Lung (tissue), 12 donors: Measurements from ENCODE around the gene TXN2. TPM values are rescaled to one million over a fixed set of nuclear protein-coding genes. Genes with fewer than 3 reads are reported as not detected.

ENCODE experiments used
- ATAC-seq: fragments of 200-7000 bp; cut with Tn5 transposase; one replicate; pipeline ENCODE4 v1.9.1; 2020; ENCODE audit warnings: moderate number of reproducible peaks; ENCODE audit not compliant: insufficient read depth, low FRiP score
- DNase-seq, 3 donors: peaks; one replicate each; pipeline ENCODE4 v3.0.0-alpha.2; 2013 to 2017
- H3K27ac ChIP-seq, 2 donors: one replicate each; pipeline ENCODE4 v1.5.1; 2013; ENCODE audit warnings: mild to moderate bottlenecking in 2 of 2, moderate library complexity in 2 of 2, control low read depth in 1 of 2, inconsistent platforms in 1 of 2, low read depth in 1 of 2, low read length in 1 of 2
- H3K27me3 ChIP-seq, 3 donors: one replicate each; pipeline ENCODE4 v1.5.1; 2013; ENCODE audit warnings: low read length in 2 of 3; ENCODE audit not compliant: control insufficient read depth in 3 of 3, insufficient read depth in 3 of 3
- H3K36me3 ChIP-seq, 4 donors: one replicate each; pipeline ENCODE4 v1.5.1; 2013; ENCODE audit warnings: low read length in 4 of 4, mild to moderate bottlenecking in 1 of 4, moderate library complexity in 1 of 4; ENCODE audit not compliant: control insufficient read depth in 4 of 4, insufficient read depth in 4 of 4
- H3K4me1 ChIP-seq, 5 donors: one replicate each; pipeline ENCODE4 v1.5.1; 2013; ENCODE audit warnings: low read length in 5 of 5, mild to moderate bottlenecking in 2 of 5, moderate library complexity in 1 of 5; ENCODE audit not compliant: control insufficient read depth in 5 of 5, insufficient read depth in 5 of 5
- H3K4me3 ChIP-seq: one replicate; pipeline ENCODE4 v1.5.1; 2013; ENCODE audit warnings: mild to moderate bottlenecking, control low read depth, moderate library complexity
- H3K9ac ChIP-seq, 2 donors: one replicate each; pipeline ENCODE4 v1.5.1; 2013; ENCODE audit warnings: low read length in 2 of 2, control low read depth in 1 of 2; ENCODE audit not compliant: insufficient read depth in 1 of 2
- H3K9me3 ChIP-seq, 4 donors: one replicate each; pipeline ENCODE4 v1.5.1; 2013; ENCODE audit warnings: low read length in 3 of 4, mild to moderate bottlenecking in 1 of 4, moderate library complexity in 1 of 4; ENCODE audit not compliant: control insufficient read depth in 4 of 4, insufficient read depth in 3 of 4
- whole genome bisulfite sequencing, 2 donors: extraction: QIAGEN DNeasy Blood & Tissue Kit; methylation state at CpG; one replicate each; pipeline ENCODE4 v1.1.7; 2013; 5-methylcytosine and 5-hydroxymethylcytosine counted together
- polyA plus RNA-seq, 2 donors: library from polyadenylated mRNA; stranded (reverse); fragments of 200-250 nt; gene quantifications; one replicate each; pipeline ENCODE4 v1.2.1, GENCODE V29; 2013
- total RNA-seq, 2 donors: library from RNA; depleted of rRNA in 1 of 2; stranded (reverse); fragments of >200 nt in 1 of 2; gene quantifications; one replicate each; pipeline ENCODE4 v1.2.1, GENCODE V29; 2014 to 2021
- TF ChIP-seq, protein P1 (sequence below): IDR thresholded peaks from 2 replicates; pipeline ENCODE4 v1.5.1; 2012; ENCODE audit warnings: mild to moderate bottlenecking; ENCODE audit errors: control extremely low read depth, extremely low read depth
- donor health status: control.
- donor health status: control.
- donor health status: Bipolar disorder and iron deficiency.
- donor health status: healthy.
- donor health status: DM: yes; HTN: yes; CAD: no.

Gene TXN2
- total and polyA plus RNA-seq, 4 donors, result 26.8 to 92.2 (median 78.9) TPM

DNA sequence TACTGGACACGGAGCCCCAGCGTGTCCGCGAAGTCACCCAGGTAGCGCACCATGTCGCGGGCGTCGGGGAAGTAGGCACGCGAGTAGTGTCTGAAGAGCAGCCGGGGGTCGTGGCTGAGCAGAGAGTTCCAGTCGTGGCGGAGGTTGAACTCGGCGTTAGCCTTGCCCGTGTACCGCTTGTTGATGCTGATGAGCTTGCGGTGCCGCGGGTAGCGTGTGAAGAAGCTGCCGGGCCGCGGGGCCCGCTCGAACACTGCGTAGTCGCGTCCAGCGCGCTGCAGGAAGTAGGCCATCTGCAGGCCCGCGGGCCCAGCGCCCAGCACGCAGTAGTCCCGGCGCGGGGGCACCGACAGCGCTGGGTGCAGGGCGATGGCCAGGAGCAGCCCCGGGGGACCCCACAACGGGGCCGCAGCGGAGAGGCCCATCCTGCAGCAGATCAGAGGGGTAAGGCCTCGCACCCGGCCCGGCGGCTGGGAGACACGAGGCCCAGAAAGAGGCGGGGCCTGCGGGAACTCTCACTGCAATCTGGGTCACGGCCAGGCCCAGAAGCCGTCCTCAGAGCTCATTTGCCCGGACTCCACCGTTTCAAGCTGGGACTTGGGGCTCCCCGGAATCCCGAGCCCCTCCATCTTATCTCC is 24.7 kb upstream of the TXN2 start:
- no peak overlapping the region for H3K9ac ChIP-seq
- DNase-seq, result no peak

GRCh38 chr22:36497910-36498665 is 16.6 kb upstream of the TXN2 start:
- H3K27ac ChIP-seq, result no peak overlapping the region
- no peak for ATAC-seq
- H3K4me3 ChIP-seq, result no peak overlapping the region
- peaks cover 0 to 20% (median 8%) of the 10 kb centered on the region in 4 donors for H3K36me3 ChIP-seq
- 94 to 95% methylated on average over 30 of the region's 30 CpGs for WGBS, 2 donors
- H3K27me3 ChIP-seq, result no peaks in the 10 kb centered on the region
- H3K4me1 ChIP-seq, result no peaks in the 10 kb centered on the region
- TF ChIP-seq, protein P1, sequence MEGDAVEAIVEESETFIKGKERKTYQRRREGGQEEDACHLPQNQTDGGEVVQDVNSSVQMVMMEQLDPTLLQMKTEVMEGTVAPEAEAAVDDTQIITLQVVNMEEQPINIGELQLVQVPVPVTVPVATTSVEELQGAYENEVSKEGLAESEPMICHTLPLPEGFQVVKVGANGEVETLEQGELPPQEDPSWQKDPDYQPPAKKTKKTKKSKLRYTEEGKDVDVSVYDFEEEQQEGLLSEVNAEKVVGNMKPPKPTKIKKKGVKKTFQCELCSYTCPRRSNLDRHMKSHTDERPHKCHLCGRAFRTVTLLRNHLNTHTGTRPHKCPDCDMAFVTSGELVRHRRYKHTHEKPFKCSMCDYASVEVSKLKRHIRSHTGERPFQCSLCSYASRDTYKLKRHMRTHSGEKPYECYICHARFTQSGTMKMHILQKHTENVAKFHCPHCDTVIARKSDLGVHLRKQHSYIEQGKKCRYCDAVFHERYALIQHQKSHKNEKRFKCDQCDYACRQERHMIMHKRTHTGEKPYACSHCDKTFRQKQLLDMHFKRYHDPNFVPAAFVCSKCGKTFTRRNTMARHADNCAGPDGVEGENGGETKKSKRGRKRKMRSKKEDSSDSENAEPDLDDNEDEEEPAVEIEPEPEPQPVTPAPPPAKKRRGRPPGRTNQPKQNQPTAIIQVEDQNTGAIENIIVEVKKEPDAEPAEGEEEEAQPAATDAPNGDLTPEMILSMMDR, result no peak
- no peak for DNase-seq
- H3K9me3 ChIP-seq, result no peaks in the 10 kb centered on the region
- H3K9ac ChIP-seq, result no peak overlapping the region

More for the DNA sequence above, 24.7 kb upstream of the TXN2 start:
- TF ChIP-seq, protein P1, result no peak
- Histone ChIP-seq H3K9me3 (no peaks in the 10 kb centered on the region), H3K27ac (no peak overlapping the region), H3K27me3 (no peaks in the 10 kb centered on the region), H3K36me3 (peaks cover 4 to 13% (median 10%) of the 10 kb centered on the region in 4 donors), H3K4me3 (no peak overlapping the region), H3K4me1 (peaks cover 0 to 17% (median 6%) of the 10 kb centered on the region in 5 donors)
- no peak for ATAC-seq
- WGBS, 2 donors, result 96% methylated on average over 48 to 60 of the region's 60 CpGs

- 28 to 61% methylated on average over 16 of the region's 16 CpGs for WGBS, 2 donors
- H3K4me1 ChIP-seq, result no peaks in the 10 kb centered on the region
- peak in 2 of 3 donors; percentile 21 to 24 for DNase-seq
- TF ChIP-seq, protein P1, result no peak
- no peak overlapping the region for H3K4me3 ChIP-seq
- no peak overlapping the region for H3K27ac ChIP-seq
- no peaks in the 10 kb centered on the region for H3K9me3 ChIP-seq
- ATAC-seq, result peak; percentile 68
- peaks cover 0 to 31% (median 17%) of the 10 kb centered on the region in 4 donors for H3K36me3 ChIP-seq
- no peak overlapping the region for H3K9ac ChIP-seq
- H3K27me3 ChIP-seq, result no peaks in the 10 kb centered on the region
Measured at GRCh38 chr22:36493690-36494110, 12.3 kb upstream of the TXN2 start.
